Peyer's patch (tissue), 4 donors: ENCODE measurements around the gene TBCD.

Experiments
- POLR2A ChIP-seq, 2 donors: fragments of 450-650 bp; IDR thresholded peaks; one replicate each; pipeline ENCODE4 v1.5.1; 2017; ENCODE audit warnings: antibody characterized with exemption in 2 of 2, mild to moderate bottlenecking in 2 of 2, moderate library complexity in 2 of 2
- TF ChIP-seq, protein P1 (sequence below), 6 experiments: fragments of 450-650 bp in 4 of 6; fragments of 200-600 bp in 2 of 6; sonication (generic) in 1 of 6; IDR thresholded peaks; one replicate each; pipeline ENCODE4 v1.5.1; 2017 to 2019; ENCODE audit warnings: antibody characterized with exemption in 6 of 6, mild to moderate bottlenecking in 3 of 6, moderate library complexity in 1 of 6

DNA sequence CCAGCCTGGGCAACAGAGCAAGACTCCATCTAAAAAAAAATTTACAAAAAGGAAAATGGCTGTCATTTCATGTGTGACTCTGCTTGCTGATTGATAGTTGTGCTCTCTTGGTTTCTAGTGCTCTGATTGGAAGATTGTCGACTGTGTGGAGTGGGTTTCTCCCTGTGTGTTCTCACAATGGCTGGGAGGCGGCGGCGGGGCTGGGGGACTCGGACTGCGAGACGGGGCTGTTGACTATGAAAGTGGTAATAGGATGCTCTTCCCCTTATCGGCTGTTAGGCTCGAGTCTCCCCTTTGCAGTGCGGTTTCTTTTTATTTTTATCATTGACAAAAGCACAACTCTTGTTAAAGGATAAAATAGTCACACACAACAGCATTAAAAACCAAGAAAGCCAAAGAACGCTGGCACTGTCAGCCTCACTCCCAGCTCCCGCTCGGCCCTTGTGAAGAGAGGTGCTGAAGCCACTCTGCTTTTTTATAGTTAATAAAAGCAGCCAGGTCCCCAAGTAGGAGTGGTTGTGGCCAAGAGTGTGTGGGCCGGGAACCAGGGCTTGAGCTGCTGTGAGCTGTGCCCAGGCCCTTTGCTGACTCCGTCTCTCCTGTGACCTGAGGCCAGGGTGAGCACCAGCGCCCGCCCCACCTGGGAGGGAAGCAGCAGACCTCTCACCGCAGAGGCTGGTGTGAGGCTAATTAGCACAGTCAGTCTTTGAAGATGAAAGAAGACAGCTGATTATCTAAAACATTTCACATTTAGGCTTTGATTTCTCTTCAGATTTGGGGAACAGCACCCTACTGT lies 36.5 kb downstream of the TBCD start:
- TF ChIP-seq, protein P1, sequence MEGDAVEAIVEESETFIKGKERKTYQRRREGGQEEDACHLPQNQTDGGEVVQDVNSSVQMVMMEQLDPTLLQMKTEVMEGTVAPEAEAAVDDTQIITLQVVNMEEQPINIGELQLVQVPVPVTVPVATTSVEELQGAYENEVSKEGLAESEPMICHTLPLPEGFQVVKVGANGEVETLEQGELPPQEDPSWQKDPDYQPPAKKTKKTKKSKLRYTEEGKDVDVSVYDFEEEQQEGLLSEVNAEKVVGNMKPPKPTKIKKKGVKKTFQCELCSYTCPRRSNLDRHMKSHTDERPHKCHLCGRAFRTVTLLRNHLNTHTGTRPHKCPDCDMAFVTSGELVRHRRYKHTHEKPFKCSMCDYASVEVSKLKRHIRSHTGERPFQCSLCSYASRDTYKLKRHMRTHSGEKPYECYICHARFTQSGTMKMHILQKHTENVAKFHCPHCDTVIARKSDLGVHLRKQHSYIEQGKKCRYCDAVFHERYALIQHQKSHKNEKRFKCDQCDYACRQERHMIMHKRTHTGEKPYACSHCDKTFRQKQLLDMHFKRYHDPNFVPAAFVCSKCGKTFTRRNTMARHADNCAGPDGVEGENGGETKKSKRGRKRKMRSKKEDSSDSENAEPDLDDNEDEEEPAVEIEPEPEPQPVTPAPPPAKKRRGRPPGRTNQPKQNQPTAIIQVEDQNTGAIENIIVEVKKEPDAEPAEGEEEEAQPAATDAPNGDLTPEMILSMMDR (IDR thresholded peaks at IDR 0.05), result no peak
- TF ChIP-seq POLR2A (IDR thresholded peaks at IDR 0.05), result no peak
